Caco-2 (cell line): Measurements from ENCODE around the gene MAP7D1. TPM values are rescaled to one million over a fixed set of nuclear protein-coding genes. Genes with fewer than 3 reads are reported as not detected.

Source experiments
- BruUV-seq: library from RNA; stranded (reverse); fragments of 400-500 nt; replicated peaks from 2 replicates; lab custom pipeline; 2021; lab: Mats Ljungman, UMichigan
- CTCF ChIA-PET: fragments of 300-600 bp; sonication (Branson Sonifier 250); formaldehyde crosslinking; loops from one replicate; lab custom pipeline; 2022; ENCODE audit warnings: antibody characterized with exemption; lab: Charles Lee
- POLR2A ChIA-PET: fragments of 300-600 bp; sonication (Branson Sonifier 250); formaldehyde crosslinking; loops from one replicate; lab custom pipeline; 2022; ENCODE audit warnings: antibody characterized with exemption; lab: Charles Lee
- DNase-seq, 2 experiments: peaks; one replicate each; pipeline versions ENCODE4 v3.0.0 to v3.0.0-alpha.2; 2020 to 2022
- H3K27me3 ChIP-seq: replicated peaks from 2 replicates; pipeline ENCODE4 v1.6.0; 2011; ENCODE audit warnings: low read length; ENCODE audit not compliant: control insufficient read depth, insufficient read depth
- H3K36me3 ChIP-seq: 2 replicates; pipeline ENCODE4 v1.5.1; 2011; ENCODE audit warnings: low read length; ENCODE audit not compliant: control insufficient read depth, insufficient read depth
- H3K4me1 ChIP-seq: fragments of 250-450 bp; sonication (Bioruptor Pico); 2 replicates; pipeline ENCODE4 v1.5.1; 2020; ENCODE audit warnings: mild to moderate bottlenecking
- H3K4me3 ChIP-seq: 2 replicates; pipeline ENCODE4 v1.5.1; 2011; ENCODE audit warnings: low read depth, mild to moderate bottlenecking, control low read depth, low read length
- H3K9me3 ChIP-seq: fragments of 250-450 bp; sonication (Bioruptor Pico); 2 replicates; pipeline ENCODE4 v1.5.1; 2020; ENCODE audit warnings: mild to moderate bottlenecking, moderate library complexity
- H3K27ac Mint-ChIP-seq: one replicate; pipeline ENCODE4 v1.8.0; 2022; ENCODE audit warnings: mixed read lengths; ENCODE audit not compliant: unreplicated experiment
- H3K27me3 Mint-ChIP-seq: one replicate; pipeline ENCODE4 v1.8.0; 2022; ENCODE audit warnings: mixed read lengths; ENCODE audit not compliant: insufficient read depth, unreplicated experiment
- H3K36me3 Mint-ChIP-seq: one replicate; pipeline ENCODE4 v1.8.0; 2022; ENCODE audit warnings: mild to moderate bottlenecking, mixed read lengths; ENCODE audit not compliant: insufficient read depth, unreplicated experiment
- H3K4me1 Mint-ChIP-seq: one replicate; pipeline ENCODE4 v1.8.0; 2022; ENCODE audit warnings: low read depth, mixed read lengths; ENCODE audit not compliant: unreplicated experiment
- H3K4me3 Mint-ChIP-seq: one replicate; pipeline ENCODE4 v1.8.0; 2022; ENCODE audit warnings: mild to moderate bottlenecking, moderate library complexity, mixed read lengths; ENCODE audit not compliant: unreplicated experiment
- H3K9me3 Mint-ChIP-seq: one replicate; pipeline ENCODE4 v1.8.0; 2022; ENCODE audit warnings: mixed read lengths; ENCODE audit not compliant: unreplicated experiment
- CTCF ChIP-seq, 2 experiments: fragments of 200-600 bp in 1 of 2; IDR thresholded peaks; 1 replicate in 1 of 2; 2 replicates in 1 of 2; pipeline versions ENCODE4 v1.5.1 to v1.8.0; 2011 to 2022; ENCODE audit warnings: antibody characterized with exemption in 1 of 2, control low read depth in 1 of 2, inconsistent platforms in 1 of 2, low read depth in 1 of 2, low read length in 1 of 2, mild to moderate bottlenecking in 1 of 2, moderate library complexity in 1 of 2; ENCODE audit not compliant: insufficient read depth in 1 of 2, severe bottlenecking in 1 of 2, unreplicated experiment in 1 of 2
- intact Hi-C: fragments of 100-400 bp; cut with micrococcal nuclease; formaldehyde crosslinking; loops from one replicate; pipeline ENCODE4 v1.10.0; 2022; ENCODE audit not compliant: unreplicated experiment
- total RNA-seq: library from RNA; stranded (reverse); gene quantifications from 2 replicates; pipeline ENCODE4 v1.2.3, GENCODE V29; 2022

MAP7D1 gene
- total RNA-seq, 1 experiment from 2014 or later, result 37.7 TPM

GRCh38 chr1:36164361-36164760, 8.4 kb downstream of the MAP7D1 start:
- H3K36me3 ChIP-seq, result no peaks in the 10 kb centered on the region

GRCh38 chr1:36165145-36165544, 9.2 kb downstream of the MAP7D1 start:
- Histone ChIP-seq H3K9me3 (no peaks in the 10 kb centered on the region), H3K4me1 (no peaks in the 10 kb centered on the region), H3K36me3 (no peaks in the 10 kb centered on the region), H3K4me3 (no peak overlapping the region), H3K27me3 (no peaks in the 10 kb centered on the region)
- Mint-ChIP-seq H3K36me3 (peaks cover 24% of the 10 kb centered on the region), H3K4me3 (no peak overlapping the region), H3K4me1 (peaks cover 13% of the 10 kb centered on the region), H3K27ac (no peak overlapping the region), H3K27me3 (no peaks in the 10 kb centered on the region), H3K9me3 (no peaks in the 10 kb centered on the region)
- BruUV-seq, result no TSS peak
- CTCF ChIA-PET, result no interaction called here
- DNase-seq, result no peak
- intact Hi-C loops, result no loop called here
- TF ChIP-seq CTCF (IDR thresholded peaks at IDR 0.05; ENCODE audit: insufficient read depth in 1 of 2, low read depth in 1 of 2, low read length in 1 of 2, severe bottlenecking in 1 of 2, unreplicated experiment in 1 of 2), result no peak
- POLR2A ChIA-PET, result interaction anchor here (0.6 kb wide), 1 partner anchor 21 kb away, joined by 4 read pairs; no protein-coding TSS in a partner anchor

More at GRCh38 chr1:36164361-36164760, 8.4 kb downstream of the MAP7D1 start:
- Histone ChIP-seq H3K9me3 (no peaks in the 10 kb centered on the region), H3K4me3 (no peak overlapping the region), H3K27me3 (no peaks in the 10 kb centered on the region), H3K4me1 (no peaks in the 10 kb centered on the region)
- DNase-seq, result no peak
- Mint-ChIP-seq H3K4me1 (peaks cover 16% of the 10 kb centered on the region), H3K4me3 (no peak overlapping the region), H3K27me3 (no peaks in the 10 kb centered on the region), H3K27ac (peak overlapping the region; percentile 10), H3K36me3 (peaks cover 27% of the 10 kb centered on the region), H3K9me3 (no peaks in the 10 kb centered on the region)
- POLR2A ChIA-PET, result interaction anchor here (0.7 kb wide), 1 partner anchor 105 kb away, joined by 11 read pairs; no protein-coding TSS in a partner anchor
- CTCF ChIA-PET, result no interaction called here
- no TSS peak for BruUV-seq
- intact Hi-C loops, result no loop called here
- no peak for TF ChIP-seq CTCF (IDR thresholded peaks at IDR 0.05; ENCODE audit: insufficient read depth in 1 of 2, low read depth in 1 of 2, low read length in 1 of 2, severe bottlenecking in 1 of 2, unreplicated experiment in 1 of 2)

DNA sequence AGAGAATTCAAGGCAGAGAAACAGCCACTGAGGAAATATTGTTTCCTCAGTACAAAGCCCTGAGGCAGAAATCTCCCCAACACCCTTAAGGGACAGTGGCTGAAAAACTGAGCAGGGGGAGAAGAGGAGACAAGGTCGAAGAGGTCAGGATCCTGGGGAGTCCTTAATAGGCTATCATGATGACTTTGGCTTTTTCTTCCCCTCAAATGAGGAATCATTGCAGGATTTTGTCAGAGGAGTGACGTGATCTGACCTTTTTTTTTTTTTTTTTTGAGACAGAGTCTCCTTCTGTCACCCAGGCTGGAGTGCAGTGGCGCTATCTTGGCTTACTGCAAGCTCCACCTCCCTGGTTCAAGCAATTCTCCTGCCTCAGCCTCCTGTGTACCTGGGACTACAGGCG, 10.2 kb downstream of the MAP7D1 start:
- DNase-seq, result no peak
- no peaks in the 10 kb centered on the region for H3K9me3 ChIP-seq
- ChIA-PET CTCF (no interaction called here), POLR2A (interaction anchor here (0.6 kb wide), 1 partner anchor 17 kb away, joined by 3 read pairs; no protein-coding TSS in a partner anchor)
- intact Hi-C loops, result no loop called here
- H3K27me3 Mint-ChIP-seq, result no peaks in the 10 kb centered on the region
- H3K4me1 ChIP-seq, result no peaks in the 10 kb centered on the region
- H3K27me3 ChIP-seq, result no peaks in the 10 kb centered on the region
- H3K36me3 Mint-ChIP-seq, result peaks cover 24% of the 10 kb centered on the region
- H3K4me3 Mint-ChIP-seq, result no peak overlapping the region
- BruUV-seq, result no TSS peak
- no peak overlapping the region for H3K4me3 ChIP-seq
- H3K9me3 Mint-ChIP-seq, result no peaks in the 10 kb centered on the region
- H3K4me1 Mint-ChIP-seq, result peaks cover 13% of the 10 kb centered on the region
- TF ChIP-seq CTCF (IDR thresholded peaks at IDR 0.05; ENCODE audit: insufficient read depth in 1 of 2, low read depth in 1 of 2, low read length in 1 of 2, severe bottlenecking in 1 of 2, unreplicated experiment in 1 of 2), result no peak
- H3K27ac Mint-ChIP-seq, result no peak overlapping the region
- H3K36me3 ChIP-seq, result no peaks in the 10 kb centered on the region
